Measurements from ENCODE around the gene LGR5. TPM values are rescaled to one million over a fixed set of nuclear protein-coding genes. Genes with fewer than 3 reads are reported as not detected.

Gene LGR5
- total RNA-seq, 1 experiment from 2014 or later = 28.4 TPM

DNA sequence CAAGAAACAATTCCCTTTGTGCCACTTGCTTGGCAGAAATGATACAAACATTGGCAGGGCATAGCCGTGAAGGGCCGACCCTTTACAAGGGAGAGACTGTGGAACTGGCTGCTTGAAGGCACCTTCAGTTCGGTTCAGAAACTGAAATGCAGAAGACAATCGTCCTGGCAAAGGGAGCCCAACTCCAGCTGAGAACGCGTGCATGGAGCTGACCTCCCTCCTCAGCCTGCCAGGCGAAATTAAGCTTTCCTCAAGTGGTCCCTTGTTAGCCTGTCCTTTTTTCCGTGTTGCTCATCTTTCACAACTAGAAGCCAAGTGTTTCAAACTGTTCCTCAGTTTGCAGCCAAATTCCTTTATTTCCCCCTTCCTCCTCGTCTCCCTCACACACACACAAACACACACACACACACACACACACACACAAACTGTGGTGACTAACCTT lies 8.1 kb downstream of the LGR5 start:
- POLR2A ChIA-PET = no interaction called here
- no peak for DNase-seq
- Histone ChIP-seq H3K4me3 (ENCODE audit: low read depth, low read length) (no peak overlapping the region), H3K4me1 (0 out of 2 replicates have a peak, but pooled peaks cover 3% of the 10 kb centered on the region), H3K36me3 (ENCODE audit: control insufficient read depth, insufficient read depth, low read length) (no peaks in the 10 kb centered on the region), H3K27me3 (replicated peaks; ENCODE audit: control insufficient read depth, insufficient read depth, low read length) (no peaks in the 10 kb centered on the region), H3K9me3 (no peaks in the 10 kb centered on the region)
- no peaks in the 10 kb centered on the region for H3K4me1 Mint-ChIP-seq (ENCODE audit: low read depth, unreplicated experiment)
- no peaks in the 10 kb centered on the region for H3K9me3 Mint-ChIP-seq (ENCODE audit: unreplicated experiment)
- H3K27ac Mint-ChIP-seq (ENCODE audit: unreplicated experiment) = no peak overlapping the region
- TF ChIP-seq CTCF (IDR thresholded peaks at IDR 0.05; ENCODE audit: insufficient read depth in 1 of 2, low read depth in 1 of 2, low read length in 1 of 2, severe bottlenecking in 1 of 2, unreplicated experiment in 1 of 2) = no peak
- CTCF ChIA-PET = no interaction called here
- H3K27me3 Mint-ChIP-seq (ENCODE audit: insufficient read depth, unreplicated experiment) = no peaks in the 10 kb centered on the region
- peaks cover 10% of the 10 kb centered on the region for H3K36me3 Mint-ChIP-seq (ENCODE audit: insufficient read depth, unreplicated experiment)
- intact Hi-C loops (cut with micrococcal nuclease; ENCODE audit: unreplicated experiment) = no loop called here
- no peak overlapping the region for H3K4me3 Mint-ChIP-seq (ENCODE audit: unreplicated experiment)
- BruUV-seq (replicated peaks) = no TSS peak

- Histone ChIP-seq H3K36me3 (ENCODE audit: control insufficient read depth, insufficient read depth, low read length) (no peaks in the 10 kb centered on the region), H3K9me3 (no peaks in the 10 kb centered on the region), H3K4me3 (ENCODE audit: low read depth, low read length) (no peak overlapping the region), H3K4me1 (no peaks in the 10 kb centered on the region), H3K27me3 (replicated peaks; ENCODE audit: control insufficient read depth, insufficient read depth, low read length) (no peaks in the 10 kb centered on the region)
- H3K36me3 Mint-ChIP-seq (ENCODE audit: insufficient read depth, unreplicated experiment) = peaks cover 10% of the 10 kb centered on the region
- TF ChIP-seq CTCF (IDR thresholded peaks at IDR 0.05; ENCODE audit: insufficient read depth in 1 of 2, low read depth in 1 of 2, low read length in 1 of 2, severe bottlenecking in 1 of 2, unreplicated experiment in 1 of 2) = no peak
- POLR2A ChIA-PET = no interaction called here
- no peaks in the 10 kb centered on the region for H3K27me3 Mint-ChIP-seq (ENCODE audit: insufficient read depth, unreplicated experiment)
- H3K9me3 Mint-ChIP-seq (ENCODE audit: unreplicated experiment) = no peaks in the 10 kb centered on the region
- CTCF ChIA-PET = no interaction called here
- intact Hi-C loops (cut with micrococcal nuclease; ENCODE audit: unreplicated experiment) = no loop called here
- no TSS peak for BruUV-seq (replicated peaks)
- no peaks in the 10 kb centered on the region for H3K4me1 Mint-ChIP-seq (ENCODE audit: low read depth, unreplicated experiment)
- no peak overlapping the region for H3K4me3 Mint-ChIP-seq (ENCODE audit: unreplicated experiment)
- DNase-seq = no peak
- no peak overlapping the region for H3K27ac Mint-ChIP-seq (ENCODE audit: unreplicated experiment)
These were observed 8.6 kb downstream of the LGR5 start for GRCh38 chr12:71448150-71448581.

DNA sequence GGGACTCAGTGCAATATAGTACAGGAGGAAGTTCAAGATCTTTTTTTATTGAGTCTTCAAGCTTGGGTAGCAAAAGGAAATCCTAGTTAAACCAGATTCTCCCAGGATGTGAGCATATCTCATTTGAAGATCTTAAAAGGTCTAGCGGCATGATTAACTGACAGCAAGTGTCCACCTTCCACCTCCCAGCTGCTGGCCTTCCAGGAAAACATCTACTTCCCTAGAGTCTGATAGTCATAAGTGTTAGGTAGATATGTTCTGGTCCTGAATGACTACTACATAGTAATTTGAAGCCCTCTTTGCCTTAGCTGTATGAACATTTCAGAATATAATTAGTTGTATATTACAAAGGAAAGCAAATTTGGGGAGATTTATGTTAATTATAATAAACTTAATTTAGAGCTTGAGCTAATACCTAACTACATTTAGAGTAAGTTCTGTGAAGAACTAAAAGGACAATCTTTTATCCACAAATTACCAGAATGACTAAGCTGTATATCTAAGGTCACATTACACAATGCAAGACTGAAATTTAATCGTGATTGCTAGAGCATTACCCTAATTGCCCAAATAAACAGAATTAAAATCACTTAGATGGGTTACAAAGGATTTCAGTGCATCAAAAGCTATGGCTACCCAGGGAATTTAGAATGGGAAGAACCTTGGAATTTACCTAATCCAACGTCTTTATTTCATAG lies 9.9 kb downstream of the LGR5 start:
- intact Hi-C loops (cut with micrococcal nuclease; ENCODE audit: unreplicated experiment) = no loop called here
- BruUV-seq (replicated peaks) = no TSS peak
- Mint-ChIP-seq H3K27ac (ENCODE audit: unreplicated experiment) (no peak overlapping the region), H3K9me3 (ENCODE audit: unreplicated experiment) (no peaks in the 10 kb centered on the region), H3K36me3 (ENCODE audit: insufficient read depth, unreplicated experiment) (peaks cover 10% of the 10 kb centered on the region), H3K27me3 (ENCODE audit: insufficient read depth, unreplicated experiment) (no peaks in the 10 kb centered on the region), H3K4me1 (ENCODE audit: low read depth, unreplicated experiment) (no peaks in the 10 kb centered on the region), H3K4me3 (ENCODE audit: unreplicated experiment) (no peak overlapping the region)
- ChIA-PET POLR2A (no interaction called here), CTCF (interaction anchor here (0.6 kb wide), 1 partner anchor 49 kb away, joined by 3 read pairs; no protein-coding TSS in a partner anchor)
- Histone ChIP-seq H3K9me3 (no peaks in the 10 kb centered on the region), H3K27me3 (replicated peaks; ENCODE audit: control insufficient read depth, insufficient read depth, low read length) (no peaks in the 10 kb centered on the region), H3K36me3 (ENCODE audit: control insufficient read depth, insufficient read depth, low read length) (no peaks in the 10 kb centered on the region), H3K4me3 (ENCODE audit: low read depth, low read length) (no peak overlapping the region), H3K4me1 (no peaks in the 10 kb centered on the region)
- DNase-seq = no peak
- no peak for TF ChIP-seq CTCF (IDR thresholded peaks at IDR 0.05; ENCODE audit: insufficient read depth in 1 of 2, low read depth in 1 of 2, low read length in 1 of 2, severe bottlenecking in 1 of 2, unreplicated experiment in 1 of 2)
